Adrenal gland (tissue), 5 donors: ENCODE data around the gene SLC10A2.

Experiments
- CTCF ChIP-seq, 6 experiments: fragments of 450-650 bp in 4 of 6; fragments of 200-600 bp in 2 of 6; sonication (generic) in 1 of 6; IDR thresholded peaks; 1 replicate in 5 of 6; 2 replicates in 1 of 6; pipeline versions ENCODE4 v1.5.1 to v1.8.0; 2016 to 2021; ENCODE audit warnings: antibody characterized with exemption in 6 of 6, mild to moderate bottlenecking in 2 of 6, moderate library complexity in 1 of 6
- POLR2A ChIP-seq, 2 donors: fragments of 450-650 bp; IDR thresholded peaks; one replicate each; pipeline ENCODE4 v1.6.1; 2017; ENCODE audit warnings: antibody characterized with exemption in 2 of 2, mild to moderate bottlenecking in 2 of 2, moderate library complexity in 1 of 2
- donor health status: DM: no; HTN: no; CAD: no.

DNA sequence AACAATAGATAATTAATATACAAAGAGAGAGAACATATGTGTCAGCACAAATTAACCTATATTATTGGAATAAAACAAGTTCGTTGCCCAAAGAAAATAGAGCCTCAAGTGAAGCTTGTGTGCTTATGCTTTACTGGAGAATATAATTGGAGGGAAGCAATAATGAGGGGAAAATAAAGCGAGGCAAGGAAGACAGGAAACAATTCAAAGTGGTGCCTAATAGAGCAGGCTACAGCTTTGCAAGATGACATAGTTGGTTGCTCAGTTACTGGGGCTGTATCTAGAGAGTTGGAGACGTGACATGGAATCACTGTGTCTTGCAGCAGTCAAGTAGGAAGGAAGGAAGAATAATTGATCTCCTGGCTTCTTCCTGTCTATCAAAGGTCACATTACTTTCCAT lies 21.1 kb upstream of the SLC10A2 start:
- no peak for TF ChIP-seq CTCF (IDR thresholded peaks at IDR 0.05)
- TF ChIP-seq POLR2A (IDR thresholded peaks at IDR 0.05) = no peak
